Activated naive CD4-positive, alpha-beta T cell treated with anti-CD3 and anti-CD28 coated beads, Interleukin-2, amount 10 ng/mL, durations not matched to agents 7 days and 5 days (primary cell): ENCODE measurements around the gene MMP2.

Source experiments
- CTCF ChIA-PET: fragments of 350-600 bp; sonication (Branson Sonifier 250); formaldehyde crosslinking; loops from one replicate; lab custom pipeline; 2021; ENCODE audit warnings: antibody characterized with exemption; lab: Charles Lee
- DNase-seq: peaks from one replicate; pipeline ENCODE4 v3.0.0-alpha.2; 2020
- H3K27ac Mint-ChIP-seq: one replicate; pipeline ENCODE4 v1.8.0; 2021; ENCODE audit warnings: mild to moderate bottlenecking, moderate library complexity, mixed read lengths
- H3K27me3 Mint-ChIP-seq: one replicate; pipeline ENCODE4 v1.8.0; 2021; ENCODE audit warnings: mild to moderate bottlenecking, mixed read lengths
- H3K36me3 Mint-ChIP-seq: one replicate; pipeline ENCODE4 v1.8.0; 2021; ENCODE audit warnings: mixed read lengths
- H3K4me1 Mint-ChIP-seq: one replicate; pipeline ENCODE4 v1.8.0; 2021; ENCODE audit warnings: mixed read lengths
- H3K4me3 Mint-ChIP-seq: one replicate; pipeline ENCODE4 v1.8.0; 2021; ENCODE audit warnings: mild to moderate bottlenecking, moderate library complexity, mixed read lengths
- H3K9me3 Mint-ChIP-seq: one replicate; pipeline ENCODE4 v1.8.0; 2021; ENCODE audit warnings: mixed read lengths

The MMP2 gene

GRCh38 chr16:55478827-55479429, at the start of gene MMP2:
Gene MMP2 (plus strand): TSS chr16:55479198. CDS start chr16:55479480, 282 bp downstream.
- H3K27me3 Mint-ChIP-seq = peaks cover 43% of the 10 kb centered on the region
- H3K9me3 Mint-ChIP-seq = no peaks in the 10 kb centered on the region
- no peaks in the 10 kb centered on the region for H3K36me3 Mint-ChIP-seq
- no peak within 1 kb of the TSS for H3K4me3 Mint-ChIP-seq
- peaks cover 2% of the 10 kb centered on the region for H3K4me1 Mint-ChIP-seq
- H3K27ac Mint-ChIP-seq = no peak within 1 kb of the TSS
- DNase-seq = no peak
- CTCF ChIA-PET = no interaction called here

DNA sequence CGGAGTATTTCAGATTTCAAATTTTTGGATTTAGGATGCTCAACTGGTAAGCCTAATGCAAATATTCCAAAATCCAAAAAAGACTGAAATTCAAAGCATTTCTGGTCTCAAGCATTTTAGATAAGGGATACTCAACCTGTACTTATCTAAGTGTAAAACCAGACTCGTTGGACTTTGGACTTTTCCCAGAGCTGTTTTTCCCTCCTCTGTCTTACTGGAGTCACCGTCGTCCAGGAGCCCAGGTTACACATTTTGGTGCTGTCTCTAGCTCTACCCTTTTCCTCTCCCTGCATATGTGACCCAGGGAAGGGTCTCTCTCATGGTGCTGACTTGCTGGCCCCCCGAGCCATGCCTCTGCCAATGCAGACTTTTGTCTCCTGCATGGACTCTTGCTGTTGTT, 46.0 kb upstream of the MMP2 start:
- no peak for DNase-seq
- CTCF ChIA-PET = interaction anchor here (0.6 kb wide), 1 partner anchor 17 kb away, joined by 4 read pairs; no protein-coding TSS in a partner anchor
- H3K27me3 Mint-ChIP-seq = peaks cover 11% of the 10 kb centered on the region
- H3K4me3 Mint-ChIP-seq = no peak overlapping the region
- no peak overlapping the region for H3K27ac Mint-ChIP-seq
- H3K36me3 Mint-ChIP-seq = no peaks in the 10 kb centered on the region
- H3K9me3 Mint-ChIP-seq = no peaks in the 10 kb centered on the region
- no peaks in the 10 kb centered on the region for H3K4me1 Mint-ChIP-seq

DNA sequence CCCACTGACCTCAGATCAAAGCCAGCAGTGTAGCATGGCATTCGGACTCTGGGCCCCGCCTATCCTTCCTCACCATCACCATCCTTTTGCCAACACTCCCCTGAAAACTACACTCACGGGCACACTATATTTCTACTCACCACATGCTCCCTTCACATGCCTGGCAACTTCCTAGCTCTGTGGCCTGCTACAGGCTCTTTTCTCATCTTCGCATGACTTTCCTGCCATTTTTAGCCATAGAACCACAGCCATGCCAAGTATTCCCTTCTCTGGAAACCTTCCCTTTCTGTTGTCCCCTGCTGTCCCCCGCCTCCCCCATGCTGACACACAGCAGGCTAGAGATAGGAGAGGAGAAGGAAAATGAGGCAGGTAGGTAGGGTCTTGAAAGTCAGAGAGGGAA, 45.5 kb upstream of the MMP2 start:
- DNase-seq = no peak
- Mint-ChIP-seq H3K27ac (no peak overlapping the region), H3K4me1 (no peaks in the 10 kb centered on the region), H3K36me3 (no peaks in the 10 kb centered on the region), H3K4me3 (no peak overlapping the region), H3K9me3 (no peaks in the 10 kb centered on the region), H3K27me3 (peaks cover 11% of the 10 kb centered on the region)
- CTCF ChIA-PET = no interaction called here

- Mint-ChIP-seq H3K36me3 (no peaks in the 10 kb centered on the region), H3K9me3 (no peaks in the 10 kb centered on the region), H3K4me3 (no peak overlapping the region), H3K4me1 (no peaks in the 10 kb centered on the region), H3K27ac (no peak overlapping the region), H3K27me3 (peaks cover 11% of the 10 kb centered on the region)
- no peak for DNase-seq
- CTCF ChIA-PET = no interaction called here
Observed at GRCh38 chr16:55434000-55434399, 45.0 kb upstream of the MMP2 start.

DNA sequence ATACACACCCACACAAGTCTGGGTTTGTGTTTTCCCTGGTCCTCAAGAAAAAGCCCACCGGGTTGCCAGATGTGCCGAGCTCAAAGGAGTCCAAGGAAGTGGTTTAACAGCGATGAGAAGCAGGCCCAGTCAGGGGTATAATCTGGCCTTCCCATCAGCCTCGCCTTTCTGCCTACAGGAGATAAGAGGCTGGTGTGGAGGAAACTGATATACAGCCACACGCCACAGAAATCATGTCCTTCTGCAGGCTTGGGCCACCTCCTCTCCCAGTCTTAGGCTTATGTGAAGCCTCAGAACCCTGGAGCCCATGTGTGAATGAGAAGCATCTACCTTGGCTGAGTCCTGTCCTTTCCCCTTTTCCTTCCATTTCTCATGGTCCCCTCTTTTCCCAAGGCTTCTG, 43.6 kb upstream of the MMP2 start:
- no peaks in the 10 kb centered on the region for H3K4me1 Mint-ChIP-seq
- H3K27ac Mint-ChIP-seq = no peak overlapping the region
- H3K4me3 Mint-ChIP-seq = no peak overlapping the region
- CTCF ChIA-PET = no interaction called here
- no peaks in the 10 kb centered on the region for H3K9me3 Mint-ChIP-seq
- no peaks in the 10 kb centered on the region for H3K36me3 Mint-ChIP-seq
- DNase-seq = no peak
- peaks cover 11% of the 10 kb centered on the region for H3K27me3 Mint-ChIP-seq

GRCh38 chr16:55436587-55436986, 42.4 kb upstream of the MMP2 start:
- Mint-ChIP-seq H3K27me3 (peaks cover 11% of the 10 kb centered on the region), H3K4me1 (no peaks in the 10 kb centered on the region), H3K27ac (no peak overlapping the region), H3K9me3 (no peaks in the 10 kb centered on the region), H3K4me3 (no peak overlapping the region), H3K36me3 (no peaks in the 10 kb centered on the region)
- CTCF ChIA-PET = no interaction called here
- DNase-seq = no peak

- Mint-ChIP-seq H3K4me3 (no peak overlapping the region), H3K36me3 (no peaks in the 10 kb centered on the region), H3K9me3 (no peaks in the 10 kb centered on the region), H3K27ac (no peak overlapping the region), H3K27me3 (peaks cover 11% of the 10 kb centered on the region), H3K4me1 (no peaks in the 10 kb centered on the region)
- CTCF ChIA-PET = no interaction called here
- DNase-seq = no peak
Observed at GRCh38 chr16:55437625-55438024, 41.4 kb upstream of the MMP2 start.

GRCh38 chr16:55438281-55438680, 40.7 kb upstream of the MMP2 start:
- Mint-ChIP-seq H3K4me3 (no peak overlapping the region), H3K4me1 (no peaks in the 10 kb centered on the region), H3K36me3 (no peaks in the 10 kb centered on the region), H3K9me3 (no peaks in the 10 kb centered on the region), H3K27ac (no peak overlapping the region), H3K27me3 (peaks cover 11% of the 10 kb centered on the region)
- CTCF ChIA-PET = no interaction called here
- no peak for DNase-seq

- no peak for DNase-seq
- no peak overlapping the region for H3K4me3 Mint-ChIP-seq
- H3K9me3 Mint-ChIP-seq = no peaks in the 10 kb centered on the region
- H3K36me3 Mint-ChIP-seq = no peaks in the 10 kb centered on the region
- CTCF ChIA-PET = no interaction called here
- no peak overlapping the region for H3K27ac Mint-ChIP-seq
- H3K4me1 Mint-ChIP-seq = no peaks in the 10 kb centered on the region
- peaks cover 11% of the 10 kb centered on the region for H3K27me3 Mint-ChIP-seq
Observed at GRCh38 chr16:55439101-55439690, 39.8 kb upstream of the MMP2 start.

- Mint-ChIP-seq H3K4me3 (no peak overlapping the region), H3K9me3 (no peaks in the 10 kb centered on the region), H3K4me1 (no peaks in the 10 kb centered on the region), H3K36me3 (no peaks in the 10 kb centered on the region), H3K27me3 (peaks cover 4% of the 10 kb centered on the region), H3K27ac (no peak overlapping the region)
- no peak for DNase-seq
- CTCF ChIA-PET = interaction anchor here (0.7 kb wide), 1 partner anchor 454 kb away, joined by 4 read pairs; no protein-coding TSS in a partner anchor
Observed at GRCh38 chr16:55443434-55444346, 35.3 kb upstream of the MMP2 start.

- Mint-ChIP-seq H3K27ac (no peak overlapping the region), H3K36me3 (no peaks in the 10 kb centered on the region), H3K4me1 (no peaks in the 10 kb centered on the region), H3K9me3 (no peaks in the 10 kb centered on the region), H3K27me3 (peaks cover 4% of the 10 kb centered on the region), H3K4me3 (no peak overlapping the region)
- CTCF ChIA-PET = no interaction called here
- DNase-seq = no peak
Observed at GRCh38 chr16:55444754-55445485, 34.1 kb upstream of the MMP2 start.

DNA sequence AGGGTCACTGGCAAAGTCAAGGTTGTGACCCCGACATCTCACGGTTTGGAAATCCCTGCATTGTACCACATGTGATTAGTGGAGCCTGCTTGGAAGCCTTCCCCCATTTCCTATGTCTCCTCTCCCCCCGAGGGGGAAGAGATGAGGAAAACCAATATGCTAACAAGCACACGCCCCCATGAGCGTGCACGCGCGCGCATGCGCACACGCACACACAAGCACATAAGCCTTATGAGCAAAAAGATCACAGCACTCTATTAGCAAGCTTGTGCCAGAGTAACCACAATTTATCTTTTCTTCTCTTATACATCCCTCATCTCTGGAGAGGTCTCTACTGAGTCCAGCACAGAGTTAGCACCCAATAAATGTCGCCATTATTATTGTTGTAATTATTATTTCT, 31.8 kb upstream of the MMP2 start:
- H3K4me3 Mint-ChIP-seq = no peak overlapping the region
- H3K4me1 Mint-ChIP-seq = no peaks in the 10 kb centered on the region
- CTCF ChIA-PET = no interaction called here
- no peaks in the 10 kb centered on the region for H3K36me3 Mint-ChIP-seq
- H3K27me3 Mint-ChIP-seq = peaks cover 4% of the 10 kb centered on the region
- no peak for DNase-seq
- no peaks in the 10 kb centered on the region for H3K9me3 Mint-ChIP-seq
- H3K27ac Mint-ChIP-seq = no peak overlapping the region

GRCh38 chr16:55452996-55453395, 26.0 kb upstream of the MMP2 start:
- no peak overlapping the region for H3K27ac Mint-ChIP-seq
- DNase-seq = no peak
- H3K4me3 Mint-ChIP-seq = no peak overlapping the region
- no peaks in the 10 kb centered on the region for H3K36me3 Mint-ChIP-seq
- H3K9me3 Mint-ChIP-seq = no peaks in the 10 kb centered on the region
- CTCF ChIA-PET = no interaction called here
- no peaks in the 10 kb centered on the region for H3K27me3 Mint-ChIP-seq
- H3K4me1 Mint-ChIP-seq = no peaks in the 10 kb centered on the region

DNA sequence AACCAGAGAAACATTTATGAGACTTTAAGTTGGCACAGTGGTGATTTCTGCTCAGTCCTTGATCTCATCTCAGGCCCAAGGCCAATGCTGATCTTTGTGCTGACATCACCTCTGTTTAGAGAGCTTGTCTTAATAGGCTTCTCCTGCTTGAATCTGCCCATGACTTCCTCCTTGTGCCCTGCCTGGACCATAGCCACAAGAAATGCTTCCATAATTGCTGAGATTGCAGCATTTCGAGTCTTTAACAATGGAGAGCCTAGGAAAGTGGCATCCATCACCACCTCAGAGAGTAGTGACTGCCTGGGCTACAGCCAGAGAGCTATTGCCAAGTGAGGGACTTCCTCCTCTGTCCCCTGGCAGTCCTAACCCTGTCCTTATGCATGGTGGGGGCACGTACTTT, 25.1 kb upstream of the MMP2 start:
- Mint-ChIP-seq H3K27me3 (no peaks in the 10 kb centered on the region), H3K27ac (no peak overlapping the region), H3K4me3 (no peak overlapping the region), H3K9me3 (no peaks in the 10 kb centered on the region), H3K4me1 (no peaks in the 10 kb centered on the region), H3K36me3 (no peaks in the 10 kb centered on the region)
- no peak for DNase-seq
- CTCF ChIA-PET = interaction anchor here (1.0 kb wide), 1 partner anchor 11 kb away, joined by 4 read pairs; no protein-coding TSS in a partner anchor
